HT-29 (cell line): ENCODE results near the gene ADCK1. TPM values are rescaled to one million over a fixed set of nuclear protein-coding genes. Genes with fewer than 3 reads are reported as not detected.
"Not testable (repeated sequence)": the region's sequence is repeated elsewhere in the genome, so short reads cannot be mapped to it uniquely, and the experiment has no call there.

Experiments
- DNase-seq: peaks from one replicate; pipeline ENCODE4 v3.0.0-alpha.2; 2015; ENCODE audit warnings: low spot score
- total RNA-seq: library from RNA; depleted of rRNA; stranded (reverse); fragments of >200 nt; shearing (Covaris generic); gene quantifications from 2 replicates; pipeline ENCODE4 v1.2.3, GENCODE V29; 2014

Gene ADCK1
- total RNA-seq, 1 experiment from 2014 or later = 4.3 TPM

DNA sequence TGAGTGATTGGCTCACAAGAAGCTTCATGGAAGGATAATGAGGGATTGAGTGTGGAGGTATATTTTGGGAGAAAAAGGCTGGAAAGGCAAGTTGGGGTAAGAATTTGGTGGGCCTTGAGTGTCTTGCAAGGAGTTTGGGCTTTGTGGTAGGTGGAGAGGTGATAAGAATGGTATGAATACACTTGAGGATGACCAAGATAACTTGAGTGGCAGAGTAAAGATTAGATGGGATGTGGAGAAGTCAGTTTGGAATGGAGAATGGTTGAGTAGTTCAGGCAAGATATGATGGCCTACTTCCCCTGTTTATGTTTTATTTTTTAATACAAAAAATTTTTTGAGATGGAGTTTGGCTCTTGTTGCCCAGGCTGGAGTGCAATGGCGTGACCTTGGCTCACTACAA, 9.1 kb downstream of the ADCK1 start:
- no peak for DNase-seq

DNA sequence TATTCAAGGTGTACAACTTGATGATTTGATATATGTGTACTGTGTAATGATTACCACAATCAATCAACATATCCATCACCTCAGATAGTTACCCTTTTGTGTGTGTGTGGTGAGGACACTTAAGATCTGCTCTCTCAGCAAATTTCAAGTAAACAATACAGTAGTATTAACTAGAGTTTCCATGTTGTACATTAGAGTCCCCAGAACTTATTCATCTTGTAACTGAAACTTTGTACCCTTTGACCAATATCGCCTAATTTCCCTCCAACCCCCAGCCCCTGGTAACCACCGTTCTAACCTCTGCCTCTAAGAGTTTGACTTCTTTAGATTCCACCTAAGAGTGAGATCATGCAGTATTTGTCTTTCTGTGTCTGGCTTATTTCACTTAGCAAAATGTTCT, 12.1 kb downstream of the ADCK1 start:
- DNase-seq = no peak

- not testable (repeated sequence) for DNase-seq
Observed at GRCh38 chr14:77812682-77813081, 12.8 kb downstream of the ADCK1 start.

GRCh38 chr14:77822307-77822706, 22.4 kb downstream of the ADCK1 start:
- DNase-seq = no peak

DNA sequence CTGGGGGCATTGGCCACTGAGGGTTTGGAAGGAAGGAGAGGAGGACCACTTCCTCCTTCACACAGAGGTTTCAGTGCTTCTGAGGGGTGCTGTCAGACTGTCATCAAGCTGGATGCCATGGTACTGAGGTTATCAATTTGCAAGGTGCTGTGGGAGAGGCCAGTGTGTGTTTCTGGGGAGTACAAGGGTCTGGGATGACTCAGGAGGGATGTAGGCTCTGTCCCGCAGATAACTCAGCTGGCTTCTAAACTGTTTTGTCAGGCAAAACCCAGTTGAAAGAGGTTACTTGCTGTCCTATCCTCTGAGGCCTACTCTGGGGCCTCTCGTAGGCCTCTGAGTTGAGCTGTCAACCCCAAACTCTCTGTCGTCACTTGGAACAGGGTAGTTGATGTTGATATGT, 22.8 kb downstream of the ADCK1 start:
- DNase-seq = no peak

- DNase-seq = no peak
Observed at GRCh38 chr14:77823378-77823777, 23.5 kb downstream of the ADCK1 start.

DNA sequence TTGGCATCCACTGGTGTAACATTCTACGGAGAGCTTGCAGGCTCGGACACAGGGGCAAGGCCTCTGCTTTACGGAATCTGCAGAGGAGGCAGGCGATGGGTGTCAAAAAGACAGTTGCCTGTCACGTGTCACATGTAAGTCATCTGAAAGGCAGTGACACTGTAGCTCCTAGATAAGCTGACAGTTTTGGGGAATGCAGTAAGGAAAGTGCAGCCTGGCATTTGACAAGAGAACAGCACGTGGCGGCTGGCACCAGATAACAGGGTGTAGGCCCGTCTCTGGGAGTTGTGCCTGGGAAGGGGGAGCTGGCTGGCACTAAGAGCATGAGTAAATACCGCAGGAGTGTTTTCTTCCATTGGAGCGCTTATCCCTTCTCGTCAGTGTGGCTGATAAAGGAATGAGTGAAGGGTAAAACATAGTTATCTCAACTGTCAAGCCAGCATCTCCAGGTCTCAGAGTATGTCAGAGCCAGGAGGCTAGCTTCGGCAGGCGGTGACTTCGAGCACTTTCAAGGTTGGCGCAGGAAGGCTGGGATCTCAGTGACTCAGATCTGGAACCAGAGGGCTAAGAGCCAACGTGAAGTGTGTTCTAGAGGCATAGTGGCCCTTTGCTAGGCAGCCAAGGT, 26.1 kb downstream of the ADCK1 start:
- no peak for DNase-seq

DNA sequence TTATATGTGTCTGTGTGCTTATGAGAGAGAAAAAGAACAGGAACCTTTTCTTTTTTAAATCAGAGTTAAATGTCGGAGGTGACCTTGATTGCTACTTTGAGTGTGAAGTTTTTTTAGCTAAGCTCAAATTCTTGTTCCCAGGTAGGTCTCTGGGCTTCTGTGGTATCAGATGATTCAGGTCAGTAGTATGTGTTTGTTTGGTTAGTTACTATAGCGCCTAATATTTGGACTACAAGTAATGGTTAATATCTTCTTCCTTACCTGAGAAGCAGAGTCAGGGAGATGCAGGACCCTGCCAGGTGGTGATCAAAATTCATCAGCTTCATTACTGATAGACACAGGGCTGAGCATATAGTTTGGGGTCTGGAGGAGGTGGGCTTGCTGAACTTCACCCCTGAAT, 30.8 kb downstream of the ADCK1 start:
- peak; percentile 25 for DNase-seq

DNA sequence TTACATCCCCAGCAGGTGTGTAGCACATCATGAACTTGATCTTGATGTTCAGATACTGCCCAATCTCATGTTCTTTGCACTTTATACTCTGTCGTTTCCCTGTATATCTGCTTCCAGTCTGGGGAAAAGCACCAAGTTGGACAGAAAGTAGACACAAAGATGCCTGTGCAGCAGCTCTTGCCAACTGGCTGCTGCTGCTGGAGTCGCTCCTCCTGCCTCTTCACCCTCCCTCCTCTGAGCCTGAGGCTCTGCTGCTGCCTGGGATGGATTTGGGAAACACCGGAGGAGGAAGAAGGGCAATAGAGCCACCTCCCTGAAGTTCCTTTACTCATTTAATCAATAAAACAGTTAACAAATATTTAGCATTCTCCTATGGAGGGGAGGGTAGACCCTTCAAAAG, 32.4 kb downstream of the ADCK1 start:
- no peak for DNase-seq

DNA sequence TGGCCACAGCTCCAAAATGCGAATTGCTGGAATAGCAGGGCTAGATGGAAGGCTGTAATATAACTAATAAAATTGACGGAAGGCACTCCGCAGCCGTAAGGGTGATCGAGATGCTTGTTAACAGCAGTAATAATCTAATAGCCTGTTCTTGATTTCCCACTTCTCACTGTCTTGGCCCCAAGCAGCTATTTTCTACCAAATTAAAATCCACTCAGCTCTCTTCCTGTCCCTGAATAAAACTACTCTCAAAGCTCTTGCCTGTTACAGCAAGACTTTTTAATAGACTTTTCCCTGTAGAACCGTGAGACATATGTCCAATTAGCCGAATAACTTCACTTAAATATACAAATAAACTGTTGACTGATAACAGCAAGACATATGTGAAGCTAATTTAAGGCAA, 38.0 kb downstream of the ADCK1 start:
- no peak for DNase-seq

DNA sequence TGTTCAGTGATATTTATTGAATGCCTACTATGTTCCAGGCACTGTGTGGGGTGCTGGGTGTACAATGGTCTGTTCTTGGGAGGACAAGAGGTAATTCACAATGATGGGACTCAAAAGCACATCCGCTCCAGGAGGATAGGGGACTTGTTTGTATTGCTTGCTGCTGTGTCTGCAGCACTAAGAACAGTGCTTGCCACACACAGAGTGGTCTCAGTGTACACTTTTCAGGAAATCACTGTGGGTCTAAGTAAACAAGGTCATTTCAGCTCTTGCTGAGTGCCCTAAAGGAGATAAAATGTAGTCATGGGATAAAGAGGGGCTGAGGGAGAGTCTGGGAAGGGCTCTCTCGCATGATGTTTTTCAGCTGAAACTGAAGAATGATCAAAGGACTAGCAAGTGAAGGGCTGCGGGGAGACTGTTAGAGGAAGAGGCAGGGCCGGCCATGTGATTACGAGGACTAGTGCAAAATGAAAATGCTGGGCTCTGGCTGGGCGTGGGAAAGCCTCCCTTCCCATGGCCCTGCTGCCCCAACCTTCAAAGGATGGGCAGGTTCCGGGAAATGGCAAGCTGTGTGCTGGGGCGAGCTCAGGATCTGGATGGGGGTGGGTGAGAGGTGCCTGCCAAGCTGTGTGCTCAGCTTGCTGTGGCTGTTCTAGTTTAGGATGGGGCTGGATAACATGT, 39.1 kb downstream of the ADCK1 start:
- no peak for DNase-seq

DNA sequence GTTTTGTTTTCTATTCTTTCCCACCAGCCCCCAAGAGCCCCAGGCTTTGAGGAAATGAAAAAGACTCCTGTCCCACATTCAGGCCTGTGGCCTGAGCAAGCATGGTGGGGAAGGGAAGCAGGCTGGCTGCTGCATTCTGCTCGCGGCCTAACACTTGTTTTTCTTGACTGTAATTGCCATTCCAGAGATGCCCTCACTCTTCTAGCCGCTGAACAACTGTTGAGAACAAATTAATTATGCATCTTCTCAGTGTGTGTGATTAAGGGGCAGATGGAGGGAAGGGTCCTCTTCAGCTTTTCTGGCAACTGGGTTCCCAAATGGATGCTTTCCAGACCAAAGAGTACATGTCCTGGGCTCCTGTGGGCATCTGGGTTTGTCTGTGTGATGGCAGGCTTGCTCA, 43.3 kb downstream of the ADCK1 start:
- no peak for DNase-seq

DNA sequence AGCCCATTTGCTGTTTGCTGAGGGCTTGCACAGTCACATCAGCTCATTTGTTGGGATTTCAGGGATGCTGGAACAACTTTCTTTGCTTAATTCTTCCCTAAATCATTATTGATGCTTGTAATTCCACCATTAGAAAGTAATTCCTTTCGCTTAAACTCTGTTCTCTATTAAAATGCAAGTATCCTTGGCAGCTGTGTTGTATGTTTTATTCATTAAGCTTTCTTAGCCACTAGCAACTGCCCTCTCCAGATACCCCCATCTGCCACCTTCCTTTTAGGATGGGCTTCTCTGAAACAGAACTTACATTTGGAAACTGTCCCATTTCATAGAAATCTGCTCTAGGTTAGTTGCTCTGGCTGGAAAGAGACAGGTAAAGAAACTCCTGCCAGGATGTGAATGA, 43.7 kb downstream of the ADCK1 start:
- DNase-seq = no peak

- no peak for DNase-seq
Observed at GRCh38 chr14:77844802-77845201, 44.9 kb downstream of the ADCK1 start.

DNA sequence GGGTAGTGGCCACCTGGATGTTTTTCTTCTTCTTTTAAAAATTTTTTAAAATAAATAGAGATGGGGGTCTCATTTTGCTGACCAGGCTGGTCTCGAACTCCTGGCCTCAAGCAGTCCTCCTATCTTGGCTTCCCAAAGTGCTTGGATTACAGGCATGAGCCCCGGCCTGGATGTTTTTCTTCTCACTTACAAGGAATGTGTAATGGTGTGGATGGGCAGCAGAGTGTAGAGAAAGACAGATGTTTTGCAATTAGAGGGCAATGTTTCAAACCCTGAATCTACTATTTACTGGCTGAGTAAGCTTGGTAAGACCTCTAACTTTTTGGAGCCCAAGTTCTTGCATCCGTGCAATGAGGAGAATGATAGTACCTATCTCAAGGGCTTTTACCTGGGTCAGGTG, 48.1 kb downstream of the ADCK1 start:
- DNase-seq = no peak

DNA sequence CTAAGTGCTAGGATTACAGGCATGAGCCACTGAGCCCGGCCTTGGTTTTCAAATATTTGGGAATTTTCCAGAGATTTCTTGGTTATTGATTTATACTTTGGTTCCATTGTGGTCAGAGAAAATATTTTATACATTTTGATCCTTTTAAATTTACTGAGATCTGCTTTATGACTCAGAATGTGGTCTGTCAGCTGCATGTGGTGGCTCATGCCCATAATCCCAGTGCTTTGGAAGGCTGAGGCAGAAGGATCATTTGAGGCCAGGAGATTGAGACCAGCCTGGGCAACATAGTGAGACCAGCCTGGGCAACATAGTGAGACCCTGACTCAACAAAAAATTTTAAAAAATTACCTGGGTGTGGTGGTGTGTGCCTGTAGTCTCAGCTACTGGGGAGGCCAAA, 49.8 kb downstream of the ADCK1 start:
- DNase-seq = no peak

DNA sequence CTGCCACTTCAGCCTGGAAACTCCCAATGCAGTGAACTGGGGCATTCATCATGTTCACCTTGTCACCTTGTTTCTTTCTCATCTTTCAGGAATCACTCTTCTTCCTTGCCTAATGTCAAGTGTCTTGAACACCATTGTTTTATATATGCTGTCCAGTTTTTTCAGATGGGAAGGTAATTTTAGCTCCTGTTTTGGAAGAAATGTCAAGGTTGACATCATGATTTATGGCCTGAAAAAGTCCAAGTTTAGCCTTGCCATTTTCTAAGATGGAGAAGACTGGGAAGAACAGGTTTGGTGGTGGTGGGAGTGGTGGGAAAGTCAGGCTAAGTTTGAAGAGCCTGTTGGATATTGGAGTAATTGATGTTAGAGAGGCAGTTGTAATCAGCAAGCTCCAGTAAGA, 54.0 kb downstream of the ADCK1 start:
- DNase-seq = no peak

DNA sequence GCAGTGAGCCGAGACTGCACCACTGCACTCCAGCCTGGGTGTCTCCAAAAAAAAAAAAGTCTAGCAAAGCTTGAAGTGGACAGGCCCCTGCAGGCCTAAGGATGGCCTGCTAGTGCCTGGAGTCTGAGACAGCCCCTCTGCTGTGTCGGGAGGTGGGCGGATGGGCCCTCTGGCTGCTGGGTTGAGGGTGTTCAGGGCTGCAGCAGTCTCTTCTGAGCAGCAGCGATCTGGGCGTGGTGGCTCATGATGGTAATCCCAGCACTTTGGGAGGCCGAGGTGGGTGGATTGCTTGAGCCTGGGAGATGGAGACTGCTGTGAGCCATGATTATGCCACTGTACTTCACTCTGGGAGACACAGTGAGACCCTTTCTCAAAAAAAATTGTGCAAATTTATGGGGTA, 57.0 kb downstream of the ADCK1 start:
- DNase-seq = no peak

GRCh38 chr14:77859934-77860570, 60.1 kb downstream of the ADCK1 start:
- DNase-seq = no peak

DNA sequence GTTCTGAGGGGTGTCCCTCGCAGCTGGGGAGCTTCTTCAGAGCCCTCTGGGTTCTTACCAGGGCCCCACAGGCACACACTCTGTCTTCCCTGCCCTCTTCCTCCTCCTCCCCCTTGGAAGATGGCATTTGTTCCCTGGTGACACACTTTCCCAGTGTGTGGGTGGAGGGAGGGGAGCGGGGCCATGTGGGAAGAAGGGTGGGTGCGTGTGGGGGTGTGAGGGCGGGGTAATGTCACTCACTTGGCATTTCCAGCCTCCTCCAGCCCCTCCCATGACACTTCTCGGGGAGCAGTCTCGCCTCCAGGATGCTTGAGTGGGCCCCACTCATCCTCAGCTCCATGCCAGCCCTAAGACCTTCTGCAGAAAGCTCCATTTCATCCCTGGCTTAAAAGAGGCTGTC, 61.3 kb downstream of the ADCK1 start:
- DNase-seq = no peak

GRCh38 chr14:77862154-77862786, 62.4 kb downstream of the ADCK1 start:
- peak; percentile 59 for DNase-seq

DNA sequence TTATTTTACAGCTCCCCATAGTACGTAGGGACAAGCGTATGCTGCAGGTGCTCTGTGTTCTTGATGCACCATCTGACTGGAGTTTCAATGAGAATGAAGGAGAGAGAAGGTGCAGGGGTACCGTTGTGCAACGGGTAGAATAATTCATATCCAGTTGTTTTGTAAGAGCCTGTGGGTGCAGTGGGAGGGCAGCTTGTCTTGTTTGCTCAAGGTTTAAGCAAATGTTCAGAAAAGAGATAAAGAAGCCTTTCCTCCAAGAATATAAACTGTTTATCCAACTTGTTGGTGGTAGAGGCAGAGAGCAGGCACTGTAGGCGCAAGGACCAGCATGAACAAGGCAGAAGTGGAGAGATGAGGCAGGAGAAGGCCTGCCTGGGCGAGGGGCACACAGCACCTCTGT, 64.2 kb downstream of the ADCK1 start:
- DNase-seq = no peak

- DNase-seq = no peak
Observed at GRCh38 chr14:77864580-77864979, 64.7 kb downstream of the ADCK1 start.
